Measurements from ENCODE around the gene LTO1.
"Not testable (repeated sequence)": the region's sequence is repeated elsewhere in the genome, so short reads cannot be mapped to it uniquely, and the experiment has no call there.

The LTO1 gene

GRCh38 chr11:69700278-69701140 lies 25.4 kb upstream of the LTO1 start:
- DNase-seq, result no peak

- DNase-seq, result no peak
Observed at GRCh38 chr11:69699213-69699612, 24.1 kb upstream of the LTO1 start.

GRCh38 chr11:69698362-69698761 lies 23.2 kb upstream of the LTO1 start:
- no peak for DNase-seq

GRCh38 chr11:69697861-69698260 lies 22.7 kb upstream of the LTO1 start:
- DNase-seq, result no peak

GRCh38 chr11:69697469-69697843 lies 22.3 kb upstream of the LTO1 start:
- DNase-seq, result no peak

GRCh38 chr11:69696749-69697468 lies 21.8 kb upstream of the LTO1 start:
- DNase-seq, result no peak

- DNase-seq, result not testable (repeated sequence)
Observed at GRCh38 chr11:69695995-69696394, 20.8 kb upstream of the LTO1 start.

- no peak for DNase-seq
Observed at GRCh38 chr11:69695581-69695980, 20.4 kb upstream of the LTO1 start.

GRCh38 chr11:69694781-69695180 lies 19.6 kb upstream of the LTO1 start:
- no peak for DNase-seq

GRCh38 chr11:69692422-69692821 lies 17.3 kb upstream of the LTO1 start:
- no peak for DNase-seq

- no peak for DNase-seq
Observed at GRCh38 chr11:69691463-69691862, 16.3 kb upstream of the LTO1 start.

GRCh38 chr11:69689484-69690319 lies 14.5 kb upstream of the LTO1 start:
- no peak for DNase-seq

GRCh38 chr11:69687969-69688771 lies 13.0 kb upstream of the LTO1 start:
- DNase-seq, result not testable (repeated sequence)

- no peak for DNase-seq
Observed at GRCh38 chr11:69686856-69687255, 11.7 kb upstream of the LTO1 start.

- no peak for DNase-seq
Observed at GRCh38 chr11:69686452-69686851, 11.3 kb upstream of the LTO1 start.

- DNase-seq, result no peak
Observed at GRCh38 chr11:69685348-69685747, 10.2 kb upstream of the LTO1 start.

GRCh38 chr11:69684651-69685050 lies 9.5 kb upstream of the LTO1 start:
- DNase-seq, result no peak

- no peak for DNase-seq
Observed at GRCh38 chr11:69683764-69684333, 8.7 kb upstream of the LTO1 start.

- DNase-seq, result no peak
Observed at GRCh38 chr11:69682681-69683326, 7.7 kb upstream of the LTO1 start.

GRCh38 chr11:69682221-69682620 lies 7.1 kb upstream of the LTO1 start:
- no peak for DNase-seq

- no peak for DNase-seq
Observed at GRCh38 chr11:69680688-69681087, 5.5 kb upstream of the LTO1 start.

GRCh38 chr11:69677749-69678148 lies 2.6 kb upstream of the LTO1 start:
- no peak for DNase-seq

Measured in T1000 (cell line).